Neutrophil (primary cell): Measurements from ENCODE around the gene PRIMA1.

Experiments used
- H3K27ac ChIP-seq: fragments of 200-600 bp; sonication (generic); 2 replicates; pipeline ENCODE4 v1.5.1; 2016; ENCODE audit warnings: mild to moderate bottlenecking, moderate library complexity
- H3K27me3 ChIP-seq: fragments of 200-600 bp; sonication (generic); 2 replicates; pipeline ENCODE4 v1.6.0; 2016; ENCODE audit warnings: mild to moderate bottlenecking
- H3K36me3 ChIP-seq: fragments of 200-600 bp; sonication (generic); 2 replicates; pipeline ENCODE4 v1.5.1; 2017
- H3K4me1 ChIP-seq, 2 experiments: fragments of 200-600 bp in 1 of 2; sonication (generic) in 1 of 2; 1 replicate in 1 of 2; 2 replicates in 1 of 2; pipeline versions ENCODE4 v1.5.1 to v1.6.1; 2013 to 2016; ENCODE audit warnings: low read depth in 1 of 2, low read length in 1 of 2, mild to moderate bottlenecking in 1 of 2, moderate library complexity in 1 of 2; ENCODE audit not compliant: control insufficient read depth in 1 of 2, insufficient read depth in 1 of 2
- H3K4me3 ChIP-seq, 2 experiments: fragments of 200-600 bp in 1 of 2; sonication (generic) in 1 of 2; 1 replicate in 1 of 2; 2 replicates in 1 of 2; pipeline ENCODE4 v1.5.1; 2013 to 2016; ENCODE audit warnings: low read depth in 1 of 2, low read length in 1 of 2, mild to moderate bottlenecking in 1 of 2, moderate library complexity in 1 of 2
- H3K9me3 ChIP-seq: fragments of 200-600 bp; sonication (generic); 2 replicates; pipeline ENCODE4 v1.5.1; 2016
- TF ChIP-seq, protein P1 (sequence below): fragments of 200-600 bp; sonication (generic); IDR thresholded peaks from 2 replicates; pipeline ENCODE4 v1.5.1; 2016; ENCODE audit warnings: antibody characterized with exemption

Gene PRIMA1

GRCh38 chr14:93731753-93732152 lies 56.5 kb downstream of the PRIMA1 start:
- Histone ChIP-seq H3K27me3 (no peaks in the 10 kb centered on the region), H3K9me3 (no peaks in the 10 kb centered on the region), H3K27ac (no peak overlapping the region), H3K36me3 (no peaks in the 10 kb centered on the region), H3K4me1 (no peaks in the 10 kb centered on the region), H3K4me3 (no peak overlapping the region)
- TF ChIP-seq, protein P1, sequence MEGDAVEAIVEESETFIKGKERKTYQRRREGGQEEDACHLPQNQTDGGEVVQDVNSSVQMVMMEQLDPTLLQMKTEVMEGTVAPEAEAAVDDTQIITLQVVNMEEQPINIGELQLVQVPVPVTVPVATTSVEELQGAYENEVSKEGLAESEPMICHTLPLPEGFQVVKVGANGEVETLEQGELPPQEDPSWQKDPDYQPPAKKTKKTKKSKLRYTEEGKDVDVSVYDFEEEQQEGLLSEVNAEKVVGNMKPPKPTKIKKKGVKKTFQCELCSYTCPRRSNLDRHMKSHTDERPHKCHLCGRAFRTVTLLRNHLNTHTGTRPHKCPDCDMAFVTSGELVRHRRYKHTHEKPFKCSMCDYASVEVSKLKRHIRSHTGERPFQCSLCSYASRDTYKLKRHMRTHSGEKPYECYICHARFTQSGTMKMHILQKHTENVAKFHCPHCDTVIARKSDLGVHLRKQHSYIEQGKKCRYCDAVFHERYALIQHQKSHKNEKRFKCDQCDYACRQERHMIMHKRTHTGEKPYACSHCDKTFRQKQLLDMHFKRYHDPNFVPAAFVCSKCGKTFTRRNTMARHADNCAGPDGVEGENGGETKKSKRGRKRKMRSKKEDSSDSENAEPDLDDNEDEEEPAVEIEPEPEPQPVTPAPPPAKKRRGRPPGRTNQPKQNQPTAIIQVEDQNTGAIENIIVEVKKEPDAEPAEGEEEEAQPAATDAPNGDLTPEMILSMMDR = no peak

DNA sequence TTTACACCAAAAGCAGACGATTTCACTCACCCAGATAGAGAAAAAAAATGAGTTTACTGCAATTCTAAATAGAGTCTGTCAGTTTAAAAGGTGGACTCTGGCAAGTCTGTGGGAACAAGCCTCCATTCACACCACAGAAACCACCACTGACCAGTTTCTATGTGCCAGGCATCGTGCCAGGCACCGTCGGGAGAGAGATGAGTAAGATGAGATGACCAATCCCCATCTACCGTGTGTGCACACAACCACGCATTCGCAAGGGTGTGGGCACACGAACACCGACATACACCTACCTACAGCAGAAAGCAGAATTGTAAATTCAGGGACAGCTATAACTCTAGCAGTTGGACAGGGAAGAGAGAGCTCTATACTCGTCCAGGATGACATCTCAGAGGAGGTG lies 58.3 kb downstream of the PRIMA1 start:
- TF ChIP-seq, protein P1 = no peak
- H3K36me3 ChIP-seq = no peaks in the 10 kb centered on the region
- no peak overlapping the region for H3K27ac ChIP-seq
- no peaks in the 10 kb centered on the region for H3K4me1 ChIP-seq
- no peaks in the 10 kb centered on the region for H3K27me3 ChIP-seq
- no peak overlapping the region for H3K4me3 ChIP-seq
- no peaks in the 10 kb centered on the region for H3K9me3 ChIP-seq

DNA sequence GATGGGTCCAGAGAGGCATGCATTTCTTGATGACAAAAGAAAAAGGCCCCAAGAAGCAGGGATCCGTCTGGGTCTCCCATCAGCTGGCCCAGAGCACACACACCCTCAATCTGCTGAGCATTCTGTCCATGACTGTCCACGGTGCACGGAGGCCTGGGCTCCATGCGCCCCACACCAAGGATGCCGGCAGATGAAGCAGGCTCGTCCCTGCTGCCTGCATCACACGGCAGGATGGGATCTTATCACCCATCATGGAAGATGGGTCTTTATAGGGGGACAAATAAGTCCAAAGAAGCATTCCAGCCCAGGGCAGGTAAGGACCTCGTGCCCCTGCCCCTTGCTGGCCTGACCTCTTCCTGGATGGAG lies 59.7 kb downstream of the PRIMA1 start:
- Histone ChIP-seq H3K27me3 (no peaks in the 10 kb centered on the region), H3K4me3 (no peak overlapping the region), H3K36me3 (no peaks in the 10 kb centered on the region), H3K4me1 (no peaks in the 10 kb centered on the region), H3K27ac (no peak overlapping the region), H3K9me3 (no peaks in the 10 kb centered on the region)
- TF ChIP-seq, protein P1 = no peak

- Histone ChIP-seq H3K4me3 (no peak overlapping the region), H3K27ac (no peak overlapping the region), H3K4me1 (no peaks in the 10 kb centered on the region), H3K36me3 (no peaks in the 10 kb centered on the region), H3K27me3 (no peaks in the 10 kb centered on the region), H3K9me3 (no peaks in the 10 kb centered on the region)
- TF ChIP-seq, protein P1 = no peak
Measured at GRCh38 chr14:93727917-93728650, 60.2 kb downstream of the PRIMA1 start.

DNA sequence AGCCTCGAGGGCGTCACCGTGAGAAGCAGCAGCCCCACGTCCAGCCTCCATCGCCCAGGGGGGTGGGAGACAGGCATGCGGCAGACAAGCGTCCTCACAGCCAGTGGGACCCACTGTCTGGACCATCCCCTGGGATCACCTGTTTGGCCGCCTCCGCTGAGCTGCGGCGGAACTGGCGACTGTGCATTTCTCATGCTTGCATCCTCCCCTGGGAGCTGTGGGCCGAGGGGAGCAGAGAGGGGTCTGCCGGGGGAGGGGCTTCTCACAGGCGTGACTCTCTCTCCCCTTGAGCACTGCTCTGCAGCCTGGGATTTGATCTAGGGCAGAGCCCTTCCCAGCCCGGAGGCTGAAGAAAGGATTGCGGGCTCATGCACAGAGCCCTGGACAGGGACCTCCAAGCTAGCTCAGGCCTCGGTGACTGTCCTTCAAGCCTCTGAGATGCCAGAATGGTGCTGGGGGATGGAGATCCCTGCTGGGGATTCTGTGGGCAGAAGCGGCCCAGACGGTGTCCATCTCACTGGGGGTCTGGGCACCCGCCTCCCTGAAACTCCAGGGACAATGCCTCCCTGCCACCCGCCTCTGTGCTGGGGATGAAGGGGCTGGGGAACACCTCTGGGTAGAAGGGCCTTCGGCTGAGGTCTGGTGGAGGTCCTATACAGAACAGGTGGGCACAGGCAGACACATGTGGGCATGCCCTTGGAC lies 61.1 kb downstream of the PRIMA1 start:
- TF ChIP-seq, protein P1 = no peak
- no peaks in the 10 kb centered on the region for H3K27me3 ChIP-seq
- no peaks in the 10 kb centered on the region for H3K9me3 ChIP-seq

More for the DNA sequence above, 61.1 kb downstream of the PRIMA1 start:
- Histone ChIP-seq H3K4me1 (no peaks in the 10 kb centered on the region), H3K27ac (no peak overlapping the region), H3K4me3 (no peak overlapping the region), H3K36me3 (no peaks in the 10 kb centered on the region)
